Esophagus squamous epithelium (tissue), 5 donors: ENCODE results near the gene EFS. TPM values are rescaled to one million over a fixed set of nuclear protein-coding genes. Genes with fewer than 3 reads are reported as not detected.

Experiments used
- DNase-seq: peaks from one replicate; lab custom pipeline; 2025; lab: John Stamatoyannopoulos, UW
- H3K27ac ChIP-seq, 4 donors: fragments of 200-600 bp; sonication (generic); one replicate each; pipeline ENCODE4 v1.5.1; 2016 to 2019; ENCODE audit warnings: mild to moderate bottlenecking in 1 of 4
- H3K27me3 ChIP-seq, 4 donors: fragments of 200-600 bp; sonication (generic); 1 replicate in 3 of 4; 2 replicates in 1 of 4; pipeline versions ENCODE4 v1.5.1 to v1.6.0; 2017 to 2021; ENCODE audit warnings: antibody characterized with exemption in 1 of 4
- H3K36me3 ChIP-seq, 3 donors: fragments of 200-600 bp; sonication (generic); one replicate each; pipeline ENCODE4 v1.5.1; 2016 to 2019
- H3K4me1 ChIP-seq, 3 donors: fragments of 200-600 bp; sonication (generic); one replicate each; pipeline ENCODE4 v1.5.1; 2017 to 2019
- H3K4me3 ChIP-seq, 4 donors: fragments of 200-600 bp; sonication (generic); 1 replicate in 3 of 4; 2 replicates in 1 of 4; pipeline ENCODE4 v1.5.1; 2016 to 2019; ENCODE audit warnings: mild to moderate bottlenecking in 2 of 4, moderate library complexity in 1 of 4
- H3K9me3 ChIP-seq, 3 donors: fragments of 200-600 bp; sonication (generic); one replicate each; pipeline ENCODE4 v1.5.1; 2016 to 2019
- CTCF ChIP-seq, 6 experiments: fragments of 450-650 bp in 4 of 6; fragments of 200-600 bp in 2 of 6; sonication (generic) in 2 of 6; IDR thresholded peaks; one replicate each; pipeline ENCODE4 v1.5.1; 2016 to 2019; ENCODE audit warnings: antibody characterized with exemption in 6 of 6, mild to moderate bottlenecking in 4 of 6, moderate library complexity in 4 of 6
- POLR2A ChIP-seq, 4 donors: fragments of 450-650 bp; IDR thresholded peaks; one replicate each; pipeline ENCODE4 v1.6.1; 2017; ENCODE audit warnings: antibody characterized with exemption in 4 of 4, mild to moderate bottlenecking in 4 of 4, moderate library complexity in 3 of 4
- WGBS, 2 donors: methylation state at CpG; one replicate each; pipeline ENCODE4 v1.1.5; 2018; 5-methylcytosine and 5-hydroxymethylcytosine counted together
- intact Hi-C: fragments of 100-400 bp; cut with DNase I; formaldehyde crosslinking; loops from one replicate; pipeline ENCODE4 v1.15.0; 2022
- total RNA-seq, 4 donors: library from RNA; depleted of rRNA; stranded (reverse); fragments of >200 nt; gene quantifications; one replicate each; pipeline ENCODE4 v1.1.0, GENCODE V29; 2016
- donor health status: DM: yes; HTN: yes; CAD: no.

EFS gene
- total RNA-seq, 4 donors from 2014 or later, result 17.8 to 34.4 (median 20.9) TPM

GRCh38 chr14:23370221-23370620 lies 5.2 kb upstream of the EFS start:
- 11 to 30% methylated on average over 1 of the region's 1 CpG for WGBS, 2 donors

DNA sequence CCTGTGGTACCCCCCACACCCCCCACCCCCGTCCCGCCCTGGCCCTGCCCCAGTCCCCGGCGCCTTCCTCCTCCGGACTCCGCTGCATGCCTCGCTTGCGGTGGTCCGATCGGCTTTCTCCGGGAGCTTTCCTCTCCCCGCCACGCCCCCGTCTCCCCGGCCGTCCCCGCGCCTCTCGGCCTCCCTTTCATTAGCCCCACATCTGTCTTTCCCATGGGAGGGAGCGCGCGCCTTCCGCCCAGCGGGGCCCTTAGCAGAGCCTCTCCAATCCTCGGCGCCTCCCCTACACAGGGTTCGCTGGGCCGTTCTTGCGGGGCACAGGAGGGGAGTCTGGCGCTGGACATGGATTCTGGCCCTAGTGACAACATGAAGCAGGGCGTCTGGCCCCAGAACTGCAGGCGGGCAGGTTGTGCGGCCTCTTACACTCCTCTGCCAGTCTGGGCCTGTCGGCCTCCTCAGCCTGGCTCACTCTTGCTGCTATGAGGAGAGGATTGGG lies 1.5 kb upstream of the EFS start:
- Histone ChIP-seq H3K4me1 (peaks cover 30 to 88% (median 32%) of the 10 kb centered on the region in 3 donors), H3K27ac (peak overlapping the region; percentile 97 to 99 (median 98)), H3K27me3 (peaks cover 0 to 29% (median 0%) of the 10 kb centered on the region in 4 donors), H3K9me3 (no peaks in the 10 kb centered on the region), H3K4me3 (peak overlapping the region; percentile 49 to 81 (median 67)), H3K36me3 (no peaks in the 10 kb centered on the region)
- WGBS, 2 donors, result 0% methylated on average over 8 of the region's 34 CpGs; no CpG with 5 or more reads in 1 of the 2 donors
- no peak for DNase-seq
- intact Hi-C loops, result no loop called here
- no peak for TF ChIP-seq CTCF (IDR thresholded peaks at IDR 0.05)
- peak in 1 of 4 donors; percentile 14 for TF ChIP-seq POLR2A (IDR thresholded peaks at IDR 0.05)

More at GRCh38 chr14:23370221-23370620, 5.2 kb upstream of the EFS start:
- no peak overlapping the region for H3K4me3 ChIP-seq
- peak overlapping the region in 1 of 4 donors; percentile 9 for H3K27ac ChIP-seq
- H3K9me3 ChIP-seq, result no peaks in the 10 kb centered on the region
- H3K27me3 ChIP-seq, result peaks cover 0 to 14% (median 0%) of the 10 kb centered on the region in 4 donors
- TF ChIP-seq POLR2A (IDR thresholded peaks at IDR 0.05) (no peak), CTCF (IDR thresholded peaks at IDR 0.05) (no peak)
- H3K36me3 ChIP-seq, result no peaks in the 10 kb centered on the region
- peaks cover 11 to 51% (median 20%) of the 10 kb centered on the region in 3 donors for H3K4me1 ChIP-seq
- DNase-seq, result no peak
- intact Hi-C loops, result loop anchor here (10.0 kb wide), 1 partner anchor 105 kb away; no protein-coding TSS in a partner anchor

GRCh38 chr14:23365732-23366425 lies 907 bp upstream of the EFS start:
- WGBS, 2 donors, result 0 to 2% methylated on average over 4 to 17 of the region's 51 CpGs
- intact Hi-C loops, result no loop called here
- Histone ChIP-seq H3K4me1 (peaks cover 31 to 91% (median 36%) of the 10 kb centered on the region in 3 donors), H3K27ac (peak overlapping the region; percentile 97 to 99 (median 98)), H3K4me3 (peak overlapping the region; percentile 49 to 81 (median 67)), H3K27me3 (peaks cover 0 to 29% (median 0%) of the 10 kb centered on the region in 4 donors), H3K36me3 (no peaks in the 10 kb centered on the region), H3K9me3 (no peaks in the 10 kb centered on the region)
- no peak for DNase-seq
- TF ChIP-seq CTCF (IDR thresholded peaks at IDR 0.05), result no peak
- peak in 2 of 4 donors; percentile 38 to 73 for TF ChIP-seq POLR2A (IDR thresholded peaks at IDR 0.05)

DNA sequence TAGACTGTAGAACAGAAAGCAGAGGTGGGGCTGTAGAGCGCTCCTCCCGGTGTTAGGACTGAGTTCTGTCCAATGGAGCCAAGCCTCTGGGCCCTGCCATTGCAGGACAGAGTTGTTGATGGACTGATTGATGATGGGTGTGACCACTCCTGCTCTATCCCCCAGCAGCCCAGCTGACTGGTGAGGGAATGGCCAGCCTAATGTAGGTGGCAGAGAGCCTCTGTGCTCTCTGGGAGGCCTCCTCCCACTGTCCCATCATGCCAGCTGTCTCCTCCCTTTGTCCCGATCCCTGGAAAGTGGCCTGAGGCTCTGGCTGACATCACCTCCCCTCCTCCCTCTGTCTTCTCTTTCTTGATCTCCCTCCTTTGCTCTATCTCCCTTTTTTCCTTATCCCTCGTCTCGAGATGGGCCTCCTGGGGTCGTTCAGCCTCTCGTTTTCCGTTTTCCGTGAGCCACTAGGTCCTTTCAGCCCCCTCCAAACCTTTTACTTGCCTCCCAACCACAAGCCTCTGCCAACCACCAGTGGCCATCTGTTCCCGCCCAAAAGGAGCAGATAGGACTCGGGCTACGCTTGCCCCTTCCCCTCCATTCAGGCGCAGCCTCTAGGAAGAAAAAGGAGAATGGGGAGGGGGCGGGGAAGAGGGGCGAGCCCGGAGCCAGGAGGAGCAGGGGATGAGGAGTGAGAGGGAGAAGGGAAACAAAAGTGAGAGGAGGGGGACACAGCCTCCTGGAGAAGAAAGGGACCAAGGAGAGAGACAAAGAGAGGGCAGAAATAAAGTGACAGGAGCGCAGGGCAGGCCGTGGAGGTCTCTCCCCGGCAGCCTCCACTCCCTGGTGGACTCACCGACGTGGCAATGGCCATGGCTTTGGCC lies 572 bp downstream of the EFS start:
- Histone ChIP-seq H3K4me3 (peak overlapping the region; percentile 49 to 81 (median 67)), H3K27ac (peak overlapping the region; percentile 97 to 99 (median 98)), H3K36me3 (peaks cover 0 to 14% (median 0%) of the 10 kb centered on the region in 3 donors), H3K9me3 (no peaks in the 10 kb centered on the region), H3K4me1 (peaks cover 27 to 87% (median 36%) of the 10 kb centered on the region in 3 donors), H3K27me3 (peaks cover 0 to 36% (median 0%) of the 10 kb centered on the region in 4 donors)
- TF ChIP-seq CTCF (IDR thresholded peaks at IDR 0.05), result no peak
- TF ChIP-seq POLR2A (IDR thresholded peaks at IDR 0.05), result peak in 1 of 4 donors; percentile 5
- no peak for DNase-seq
- 10 to 11% methylated on average over 15 to 20 of the region's 21 CpGs for WGBS, 2 donors
- intact Hi-C loops, result no loop called here
